H1 (cell line): ENCODE results near the gene ZSWIM4. TPM values are rescaled to one million over a fixed set of nuclear protein-coding genes. Genes with fewer than 3 reads are reported as not detected.
A peak's percentile ranks its signal among the peaks of the same experiment; 100 is the strongest.

Source experiments
- HDAC2 ChIP-seq, 2 experiments: fragments of 300-600 bp in 1 of 2; sonication (generic) in 1 of 2; IDR thresholded peaks; 2 replicates each; pipeline ENCODE4 v1.6.1; 2011 to 2012; ENCODE audit warnings: low read depth in 2 of 2, low read length in 2 of 2, mild to moderate bottlenecking in 2 of 2, moderate library complexity in 2 of 2, borderline replicate concordance in 1 of 2, inconsistent platforms in 1 of 2
- HDAC6 ChIP-seq: IDR thresholded peaks from one replicate; pipeline ENCODE4 v1.7.1; 2012; ENCODE audit warnings: low read depth, mild to moderate bottlenecking, inconsistent platforms, low read length, moderate library complexity
- RAD21 ChIP-seq, 2 experiments: IDR thresholded peaks in 1 of 2; conservative IDR thresholded peaks in 1 of 2; 2 replicates each; pipeline ENCODE4 v1.6.1; 2011; ENCODE audit warnings: low read depth in 2 of 2, low read length in 2 of 2, improper control_type of control experiment in 1 of 2, inconsistent platforms in 1 of 2, mild to moderate bottlenecking in 1 of 2, moderate library complexity in 1 of 2
- RFX5 ChIP-seq: IDR thresholded peaks from 2 replicates; pipeline ENCODE4 v1.6.1; 2011; ENCODE audit warnings: low read depth, low read length, improper control_type of control experiment, borderline replicate concordance
- SP1 ChIP-seq: IDR thresholded peaks from 2 replicates; pipeline ENCODE4 v1.6.1; 2011; ENCODE audit warnings: low read depth, low read length
- SP2 ChIP-seq: IDR thresholded peaks from 2 replicates; pipeline ENCODE4 v1.6.1; 2012; ENCODE audit warnings: mild to moderate bottlenecking, low read length, inconsistent platforms
- TEAD4 ChIP-seq: IDR thresholded peaks from 2 replicates; pipeline ENCODE4 v1.6.1; 2012; ENCODE audit warnings: low read depth, low read length, inconsistent platforms, mixed read lengths
- polyA plus RNA-seq, 7 experiments: library from polyadenylated mRNA; depleted of rRNA in 3 of 7; stranded (reverse) in 5 of 7; unstranded in 2 of 7; fragments of >200 nt in 5 of 7; fragments of 200-250 nt in 2 of 7; gene quantifications; 1 replicate in 5 of 7; 2 replicates in 1 of 7; 4 replicates in 1 of 7; pipeline versions ENCODE4 v1.2.1 to v1.2.3, GENCODE V29; 2011 to 2013; ENCODE audit warnings: missing spikeins in 2 of 7, mixed read lengths in 2 of 7
- total RNA-seq: library from RNA; stranded (reverse); fragmentation: NEBNext Ultra II Directional; extraction: Animal tissue kit (Norgen Biotek cat#: 25700); gene quantifications from 2 replicates; pipeline ENCODE4 v1.2.1, GENCODE V29; 2021
- TF ChIP-seq, protein P1 (sequence below): fragments of 300-600 bp; sonication (generic); IDR thresholded peaks from 2 replicates; pipeline ENCODE4 v1.7.1; 2012; ENCODE audit warnings: low read length, moderate library complexity, mild to moderate bottlenecking, inconsistent platforms; ENCODE audit not compliant: insufficient replicate concordance

Gene ZSWIM4
- total and polyA plus RNA-seq, 2 of the 8 experiments (the other 6 are each of a cell fraction or from before 2014, with no cell fraction given): 12.2 to 31.1 TPM

GRCh38 chr19:13872695-13873389 is 77.6 kb downstream of the ZSWIM4 start (continued):
- peak in 1 of 2 experiments; percentile 50; a peak in 3 of 4 replicates for TF ChIP-seq RAD21 (IDR thresholded peaks at IDR 0.05 in 1 of 2, conservative IDR thresholded peaks at IDR 0.05 in 1 of 2; ENCODE audit: low read depth in 2 of 2, low read length in 2 of 2)
- TF ChIP-seq SP1: peak; percentile 83
- TF ChIP-seq RFX5: no peak
- no peak for TF ChIP-seq HDAC6
- TF ChIP-seq, protein P1, sequence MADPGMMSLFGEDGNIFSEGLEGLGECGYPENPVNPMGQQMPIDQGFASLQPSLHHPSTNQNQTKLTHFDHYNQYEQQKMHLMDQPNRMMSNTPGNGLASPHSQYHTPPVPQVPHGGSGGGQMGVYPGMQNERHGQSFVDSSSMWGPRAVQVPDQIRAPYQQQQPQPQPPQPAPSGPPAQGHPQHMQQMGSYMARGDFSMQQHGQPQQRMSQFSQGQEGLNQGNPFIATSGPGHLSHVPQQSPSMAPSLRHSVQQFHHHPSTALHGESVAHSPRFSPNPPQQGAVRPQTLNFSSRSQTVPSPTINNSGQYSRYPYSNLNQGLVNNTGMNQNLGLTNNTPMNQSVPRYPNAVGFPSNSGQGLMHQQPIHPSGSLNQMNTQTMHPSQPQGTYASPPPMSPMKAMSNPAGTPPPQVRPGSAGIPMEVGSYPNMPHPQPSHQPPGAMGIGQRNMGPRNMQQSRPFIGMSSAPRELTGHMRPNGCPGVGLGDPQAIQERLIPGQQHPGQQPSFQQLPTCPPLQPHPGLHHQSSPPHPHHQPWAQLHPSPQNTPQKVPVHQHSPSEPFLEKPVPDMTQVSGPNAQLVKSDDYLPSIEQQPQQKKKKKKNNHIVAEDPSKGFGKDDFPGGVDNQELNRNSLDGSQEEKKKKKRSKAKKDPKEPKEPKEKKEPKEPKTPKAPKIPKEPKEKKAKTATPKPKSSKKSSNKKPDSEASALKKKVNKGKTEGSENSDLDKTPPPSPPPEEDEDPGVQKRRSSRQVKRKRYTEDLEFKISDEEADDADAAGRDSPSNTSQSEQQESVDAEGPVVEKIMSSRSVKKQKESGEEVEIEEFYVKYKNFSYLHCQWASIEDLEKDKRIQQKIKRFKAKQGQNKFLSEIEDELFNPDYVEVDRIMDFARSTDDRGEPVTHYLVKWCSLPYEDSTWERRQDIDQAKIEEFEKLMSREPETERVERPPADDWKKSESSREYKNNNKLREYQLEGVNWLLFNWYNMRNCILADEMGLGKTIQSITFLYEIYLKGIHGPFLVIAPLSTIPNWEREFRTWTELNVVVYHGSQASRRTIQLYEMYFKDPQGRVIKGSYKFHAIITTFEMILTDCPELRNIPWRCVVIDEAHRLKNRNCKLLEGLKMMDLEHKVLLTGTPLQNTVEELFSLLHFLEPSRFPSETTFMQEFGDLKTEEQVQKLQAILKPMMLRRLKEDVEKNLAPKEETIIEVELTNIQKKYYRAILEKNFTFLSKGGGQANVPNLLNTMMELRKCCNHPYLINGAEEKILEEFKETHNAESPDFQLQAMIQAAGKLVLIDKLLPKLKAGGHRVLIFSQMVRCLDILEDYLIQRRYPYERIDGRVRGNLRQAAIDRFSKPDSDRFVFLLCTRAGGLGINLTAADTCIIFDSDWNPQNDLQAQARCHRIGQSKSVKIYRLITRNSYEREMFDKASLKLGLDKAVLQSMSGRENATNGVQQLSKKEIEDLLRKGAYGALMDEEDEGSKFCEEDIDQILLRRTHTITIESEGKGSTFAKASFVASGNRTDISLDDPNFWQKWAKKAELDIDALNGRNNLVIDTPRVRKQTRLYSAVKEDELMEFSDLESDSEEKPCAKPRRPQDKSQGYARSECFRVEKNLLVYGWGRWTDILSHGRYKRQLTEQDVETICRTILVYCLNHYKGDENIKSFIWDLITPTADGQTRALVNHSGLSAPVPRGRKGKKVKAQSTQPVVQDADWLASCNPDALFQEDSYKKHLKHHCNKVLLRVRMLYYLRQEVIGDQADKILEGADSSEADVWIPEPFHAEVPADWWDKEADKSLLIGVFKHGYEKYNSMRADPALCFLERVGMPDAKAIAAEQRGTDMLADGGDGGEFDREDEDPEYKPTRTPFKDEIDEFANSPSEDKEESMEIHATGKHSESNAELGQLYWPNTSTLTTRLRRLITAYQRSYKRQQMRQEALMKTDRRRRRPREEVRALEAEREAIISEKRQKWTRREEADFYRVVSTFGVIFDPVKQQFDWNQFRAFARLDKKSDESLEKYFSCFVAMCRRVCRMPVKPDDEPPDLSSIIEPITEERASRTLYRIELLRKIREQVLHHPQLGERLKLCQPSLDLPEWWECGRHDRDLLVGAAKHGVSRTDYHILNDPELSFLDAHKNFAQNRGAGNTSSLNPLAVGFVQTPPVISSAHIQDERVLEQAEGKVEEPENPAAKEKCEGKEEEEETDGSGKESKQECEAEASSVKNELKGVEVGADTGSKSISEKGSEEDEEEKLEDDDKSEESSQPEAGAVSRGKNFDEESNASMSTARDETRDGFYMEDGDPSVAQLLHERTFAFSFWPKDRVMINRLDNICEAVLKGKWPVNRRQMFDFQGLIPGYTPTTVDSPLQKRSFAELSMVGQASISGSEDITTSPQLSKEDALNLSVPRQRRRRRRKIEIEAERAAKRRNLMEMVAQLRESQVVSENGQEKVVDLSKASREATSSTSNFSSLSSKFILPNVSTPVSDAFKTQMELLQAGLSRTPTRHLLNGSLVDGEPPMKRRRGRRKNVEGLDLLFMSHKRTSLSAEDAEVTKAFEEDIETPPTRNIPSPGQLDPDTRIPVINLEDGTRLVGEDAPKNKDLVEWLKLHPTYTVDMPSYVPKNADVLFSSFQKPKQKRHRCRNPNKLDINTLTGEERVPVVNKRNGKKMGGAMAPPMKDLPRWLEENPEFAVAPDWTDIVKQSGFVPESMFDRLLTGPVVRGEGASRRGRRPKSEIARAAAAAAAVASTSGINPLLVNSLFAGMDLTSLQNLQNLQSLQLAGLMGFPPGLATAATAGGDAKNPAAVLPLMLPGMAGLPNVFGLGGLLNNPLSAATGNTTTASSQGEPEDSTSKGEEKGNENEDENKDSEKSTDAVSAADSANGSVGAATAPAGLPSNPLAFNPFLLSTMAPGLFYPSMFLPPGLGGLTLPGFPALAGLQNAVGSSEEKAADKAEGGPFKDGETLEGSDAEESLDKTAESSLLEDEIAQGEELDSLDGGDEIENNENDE: no peak
- no peak for TF ChIP-seq SP2
- TF ChIP-seq HDAC2 (IDR thresholded peaks at IDR 0.05; ENCODE audit: borderline replicate concordance in 1 of 2, low read depth in 2 of 2, low read length in 2 of 2): 0 out of 4 replicates have a peak, but pooled peaks of 1 of the 2 experiments have one; percentile 14
- no peak for TF ChIP-seq TEAD4
